ENCODE data around the gene SLFN12L.
"Not testable (repeated sequence)": the region's sequence is repeated elsewhere in the genome, so short reads cannot be mapped to it uniquely, and the experiment has no call there.

SLFN12L gene

DNA sequence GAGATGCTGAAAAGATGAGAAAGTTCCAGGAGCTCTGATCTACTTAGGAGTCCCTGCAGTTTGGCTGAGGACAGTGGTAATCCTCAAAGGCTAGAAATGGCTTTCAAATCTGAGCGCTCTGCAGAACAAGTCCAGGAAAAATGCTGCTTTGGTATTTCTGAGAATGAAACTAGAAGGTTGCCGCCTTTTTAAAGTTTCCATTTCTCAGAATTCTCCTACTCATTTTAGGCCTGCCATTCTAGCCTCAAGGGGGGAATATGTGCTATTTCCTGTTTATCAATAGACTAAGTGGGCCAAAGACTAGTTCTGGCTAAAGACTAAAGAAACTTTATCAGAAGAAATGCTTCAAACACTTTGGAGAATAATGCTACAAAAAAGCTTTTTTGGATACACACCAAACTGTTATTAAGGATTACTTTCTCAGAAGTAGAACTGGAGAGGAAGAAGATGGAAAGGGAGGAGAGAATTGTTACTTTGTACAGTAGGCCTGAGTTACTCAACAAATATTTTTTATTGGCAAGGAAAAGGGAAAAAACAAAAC lies at the start of gene SLFN12L:
TSS of gene SLFN12L (minus strand) at position 78 of the 541 bp plus-strand sequence. CDS start 15,314 bp downstream, outside the sequence.
- in situ Hi-C loops (cut with HindIII; ENCODE audit: low sequenced_read_pairs) = no loop called here

DNA sequence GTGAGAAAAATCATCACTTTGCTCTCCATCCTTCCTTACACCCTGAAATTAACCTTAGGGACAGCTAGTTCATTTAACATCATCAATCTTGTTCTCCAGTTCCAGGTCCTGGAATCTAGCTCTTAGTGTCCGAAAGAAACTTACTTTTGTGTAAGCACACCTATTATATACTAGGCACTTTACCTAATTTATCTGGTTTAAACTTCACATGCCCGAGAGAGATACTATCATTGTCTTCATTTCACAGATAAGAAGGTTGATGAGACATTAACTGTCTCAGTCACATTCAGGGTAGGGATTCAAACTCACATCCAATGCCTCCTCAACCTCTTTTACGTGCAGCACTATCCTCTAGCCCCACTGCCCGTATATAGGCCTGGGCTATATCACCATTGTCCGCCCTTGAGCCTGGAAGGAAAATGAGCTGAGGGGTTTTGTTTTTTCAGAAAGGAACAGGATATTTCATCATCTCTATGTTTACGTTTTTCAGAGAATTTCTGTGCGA lies 49.1 kb upstream of the SLFN12L start:
- in situ Hi-C loops (cut with HindIII; ENCODE audit: low sequenced_read_pairs) = no loop called here

DNA sequence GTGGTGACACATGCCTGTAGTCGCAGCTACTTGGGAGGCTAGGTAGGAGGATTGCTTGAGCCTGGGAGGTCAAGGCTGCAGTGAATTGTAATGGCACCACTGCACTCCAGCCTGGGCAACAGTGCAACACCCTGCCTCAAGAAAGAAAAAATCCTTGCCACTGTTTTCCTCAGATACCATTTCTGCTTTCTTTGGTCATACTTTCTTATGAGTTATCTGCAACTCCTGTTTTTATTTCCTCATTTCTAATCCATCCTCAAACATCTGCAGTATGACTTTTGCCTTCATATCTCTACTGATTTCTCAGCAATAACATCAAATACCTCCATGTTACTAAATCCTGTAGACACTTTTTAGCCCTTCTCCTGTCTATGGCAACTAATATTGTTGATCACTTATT lies 46.6 kb upstream of the SLFN12L start:
- in situ Hi-C loops (cut with HindIII; ENCODE audit: low sequenced_read_pairs) = no loop called here

DNA sequence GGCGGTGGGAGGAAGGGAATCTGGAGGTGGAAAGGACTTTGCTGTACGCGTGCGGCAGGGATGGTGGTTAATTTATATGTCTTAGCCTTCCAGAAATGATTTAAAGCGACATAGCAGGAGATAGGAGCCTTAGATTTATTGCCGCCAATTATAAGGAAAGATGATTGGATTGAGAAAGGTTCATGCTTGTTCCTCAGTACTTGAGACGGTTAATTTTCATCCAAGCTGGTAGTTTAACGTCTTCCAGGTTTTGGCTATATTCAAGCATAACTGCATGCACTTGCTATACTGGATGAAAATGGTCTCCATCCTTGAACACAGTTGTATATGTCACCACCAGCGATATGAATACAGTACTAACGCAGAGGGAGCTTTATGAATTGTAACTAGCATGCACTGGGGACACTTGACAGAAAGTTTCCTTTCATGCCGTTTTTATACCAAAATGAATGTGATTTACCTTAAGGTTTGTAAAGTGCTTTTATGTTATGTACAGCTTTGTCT lies 41.5 kb upstream of the SLFN12L start:
- in situ Hi-C loops (cut with HindIII; ENCODE audit: low sequenced_read_pairs) = no loop called here

DNA sequence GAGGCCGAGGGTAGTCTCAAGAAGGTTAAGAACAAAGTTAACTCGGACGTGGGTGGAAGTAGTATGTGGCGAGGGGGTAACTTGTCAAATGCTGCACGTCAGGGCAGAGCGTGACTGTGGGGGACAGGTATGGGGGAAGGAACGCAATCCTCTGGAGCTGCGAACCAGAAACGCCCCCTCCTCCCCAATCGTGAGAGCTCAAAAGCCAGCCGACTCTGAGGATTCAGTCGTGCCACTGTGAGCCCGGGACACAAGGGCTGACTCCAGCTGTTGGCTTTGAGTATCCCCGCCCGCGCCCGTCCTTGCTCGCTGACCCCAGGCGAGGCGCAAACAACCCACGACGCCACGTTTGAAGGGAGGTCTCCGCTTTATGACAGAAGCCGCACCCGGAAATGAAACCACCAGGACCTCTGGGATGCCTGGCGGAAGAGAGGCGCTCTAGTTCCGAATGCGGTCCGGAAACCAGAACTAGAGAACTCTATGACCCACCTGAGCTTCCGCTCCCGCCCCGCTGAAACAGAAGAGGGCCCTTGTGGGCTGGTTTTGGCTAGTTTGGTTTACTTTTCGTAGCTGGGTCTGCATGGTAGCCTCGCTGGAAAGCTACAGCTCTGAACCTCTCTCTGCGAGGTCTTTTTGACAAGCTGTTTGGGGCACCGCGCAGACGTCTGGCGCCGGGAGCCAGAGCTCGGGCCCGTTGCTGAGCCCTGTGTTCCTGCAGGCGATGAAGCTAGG lies 40.9 kb upstream of the SLFN12L start, which contains the start of gene PEX12:
TSS of gene PEX12 (minus strand) at position 375 of the 732 bp plus-strand sequence. CDS start 550 bp downstream, outside the sequence.
- in situ Hi-C loops (cut with HindIII; ENCODE audit: low sequenced_read_pairs) = no loop called here

DNA sequence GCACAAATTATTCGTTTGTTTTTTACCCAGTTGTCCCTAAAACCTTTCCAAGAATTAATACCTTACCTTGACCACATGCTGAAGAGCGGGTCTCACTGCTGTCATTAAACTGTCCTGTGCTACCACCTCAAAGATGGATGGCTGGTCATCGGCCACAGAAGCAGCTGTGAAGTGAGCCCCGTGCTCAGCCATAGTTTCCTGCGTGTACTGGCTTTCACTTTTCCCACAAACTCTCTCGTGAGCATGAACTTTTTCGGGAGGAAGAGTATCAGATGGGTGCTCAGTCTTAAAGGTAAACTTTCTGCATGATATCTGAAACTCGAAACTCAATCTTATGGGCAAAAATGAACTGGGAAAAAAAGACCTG lies 40.3 kb upstream of the SLFN12L start:
- in situ Hi-C loops (cut with HindIII; ENCODE audit: low sequenced_read_pairs) = no loop called here

DNA sequence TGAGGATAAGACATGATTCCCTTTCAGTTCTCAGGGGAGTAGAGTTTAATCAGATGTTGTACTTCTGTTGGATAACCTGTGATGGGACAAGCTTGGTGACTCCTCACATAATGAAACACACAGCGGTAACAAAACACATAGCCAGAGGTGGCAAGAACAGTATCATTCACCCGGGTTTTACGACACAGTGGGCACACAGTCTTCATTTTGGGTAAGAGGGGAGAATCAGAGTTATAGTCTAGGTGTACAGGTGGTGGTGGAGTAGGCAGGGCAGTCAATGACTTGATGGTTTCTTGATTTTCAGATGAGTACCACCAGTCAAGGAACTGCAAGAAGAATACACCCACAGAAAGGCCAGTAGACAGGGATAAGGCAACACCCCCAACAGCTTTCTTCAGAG lies 38.3 kb upstream of the SLFN12L start:
- in situ Hi-C loops (cut with HindIII; ENCODE audit: low sequenced_read_pairs) = no loop called here

DNA sequence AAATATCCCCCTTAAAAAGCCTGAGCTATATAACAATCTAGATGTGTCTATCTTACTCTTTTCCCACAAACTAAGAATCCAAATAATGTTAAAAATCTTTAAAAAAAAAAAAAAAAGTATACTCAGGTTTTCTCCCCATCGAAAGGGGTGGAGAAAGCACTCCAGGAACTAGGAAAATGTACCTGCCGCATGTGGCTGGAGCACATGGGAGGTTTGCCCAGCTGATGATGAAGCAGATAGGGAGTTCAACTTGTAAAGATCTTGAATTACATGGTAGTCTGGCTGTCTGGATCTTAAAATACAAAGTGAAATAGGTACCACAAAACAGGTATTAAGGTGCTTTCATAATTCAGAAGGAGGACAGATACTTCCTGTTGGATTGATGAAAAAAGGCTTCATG lies 31.9 kb upstream of the SLFN12L start:
- in situ Hi-C loops (cut with HindIII; ENCODE audit: low sequenced_read_pairs) = no loop called here

DNA sequence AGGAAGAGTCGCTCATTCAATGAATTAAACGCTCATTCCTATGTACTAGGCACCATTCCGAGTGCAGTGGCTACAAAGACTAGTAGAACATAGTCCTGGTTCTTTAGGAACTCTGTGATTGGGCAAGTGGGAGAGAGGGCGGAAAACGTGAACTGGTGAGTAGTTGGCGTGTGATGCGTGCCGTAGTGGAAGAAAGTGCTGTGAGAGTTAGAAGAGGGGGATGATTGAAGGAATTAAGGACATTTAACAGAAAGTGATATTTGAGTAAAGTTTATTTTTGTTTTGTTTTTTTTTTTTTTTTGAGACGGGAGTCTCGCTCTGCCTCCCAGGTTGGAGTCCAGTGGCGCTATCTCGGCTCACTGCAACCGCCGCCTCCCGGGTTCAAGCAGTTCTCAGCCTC lies 31.1 kb upstream of the SLFN12L start:
- in situ Hi-C loops (cut with HindIII; ENCODE audit: low sequenced_read_pairs) = no loop called here

DNA sequence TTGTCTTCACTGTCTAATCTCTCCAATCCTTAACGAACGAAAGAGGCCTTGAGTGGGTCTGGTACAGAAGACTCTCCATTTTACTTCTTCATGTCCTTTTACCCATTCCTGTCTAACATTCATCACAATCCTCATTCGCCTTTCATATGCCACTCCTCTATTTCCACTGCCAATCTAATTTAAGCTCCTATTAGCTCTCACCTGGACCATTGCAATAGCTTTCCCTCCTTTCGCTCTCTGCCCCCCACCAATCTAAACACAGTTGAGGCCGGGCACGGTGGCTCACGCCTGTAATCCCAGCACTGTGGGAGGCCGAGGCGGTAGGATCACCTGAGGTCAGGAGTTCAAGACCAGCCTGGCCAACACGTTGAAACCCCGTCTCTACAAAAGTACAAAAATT lies 29.5 kb upstream of the SLFN12L start:
- in situ Hi-C loops (cut with HindIII; ENCODE audit: low sequenced_read_pairs) = no loop called here

DNA sequence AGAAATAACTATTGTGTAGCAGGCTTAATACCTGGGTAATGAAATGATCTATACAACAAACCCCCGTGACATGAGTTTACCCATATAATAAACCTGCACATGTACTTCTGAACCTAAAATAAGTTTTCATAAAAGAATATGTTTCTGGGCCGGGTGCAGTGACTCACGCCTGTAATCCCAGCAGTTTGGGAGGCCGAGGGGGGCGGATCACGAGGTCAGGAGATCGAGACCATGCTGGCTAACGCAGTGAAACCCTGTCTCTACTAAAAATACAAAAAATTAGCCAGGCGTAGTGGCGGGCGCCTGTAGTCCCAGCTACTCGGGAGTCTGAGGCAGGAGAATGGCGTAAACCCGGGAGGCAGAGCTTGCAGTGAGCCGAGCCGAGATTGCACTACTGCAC lies 25.7 kb upstream of the SLFN12L start:
- in situ Hi-C loops (cut with HindIII; ENCODE audit: low sequenced_read_pairs) = not testable (repeated sequence)

DNA sequence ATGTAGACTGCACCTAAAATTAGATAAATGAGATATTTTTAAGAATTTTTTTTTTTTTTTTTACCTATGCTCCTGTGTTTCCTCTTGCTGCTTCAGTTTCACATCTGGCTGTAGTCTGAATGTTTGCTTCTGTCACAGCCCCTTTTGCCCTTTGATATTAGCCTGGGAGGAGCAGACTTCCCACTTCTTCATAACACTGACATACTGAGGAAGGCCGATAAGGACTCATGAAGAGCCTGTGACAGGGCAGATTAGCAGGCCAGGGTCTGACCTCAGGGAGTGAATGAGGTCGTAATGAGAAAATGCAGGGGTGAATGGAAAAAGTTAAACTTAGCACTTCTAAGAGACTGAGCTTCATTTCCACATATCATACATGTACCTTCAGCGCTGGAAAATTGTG lies 23.2 kb upstream of the SLFN12L start, which contains the start of gene SLFN14:
TSS of gene SLFN14 (minus strand) at position 117 of the 400 bp plus-strand sequence. CDS start 2,757 bp downstream, outside the sequence.
- in situ Hi-C loops (cut with HindIII; ENCODE audit: low sequenced_read_pairs) = no loop called here

DNA sequence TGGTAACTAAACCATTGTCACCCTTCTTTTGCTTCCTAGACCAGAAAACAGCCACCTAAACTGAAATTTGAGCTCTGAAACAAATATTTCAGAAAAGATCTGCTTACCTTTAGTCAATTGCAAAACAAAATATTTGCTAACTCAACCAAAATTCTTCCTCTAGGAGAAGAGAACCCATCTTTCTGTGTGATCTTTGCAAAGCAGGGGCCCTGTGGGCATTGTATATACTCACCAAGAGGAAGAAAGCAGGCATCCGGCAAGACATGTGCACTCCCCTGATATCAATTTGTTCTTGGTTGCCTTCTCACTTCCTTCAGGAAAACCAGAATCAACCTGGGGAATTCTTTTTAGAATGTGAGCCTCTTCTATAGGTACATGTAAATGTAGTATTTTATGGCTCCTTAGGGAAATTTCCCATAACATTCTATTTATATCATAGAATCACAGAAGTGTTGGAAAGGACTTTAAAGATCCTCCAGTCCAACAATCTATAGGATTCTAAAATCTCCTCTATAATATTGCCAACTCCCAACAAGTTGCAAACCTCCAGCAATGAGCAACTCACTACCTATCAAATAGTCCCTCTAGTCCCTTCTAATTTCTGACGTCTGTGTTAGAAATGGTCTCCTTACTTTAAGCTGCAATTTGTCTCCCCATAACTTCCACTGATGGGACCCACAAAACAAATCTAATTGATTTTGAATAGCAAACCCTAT lies 22.2 kb upstream of the SLFN12L start:
- in situ Hi-C loops (cut with HindIII; ENCODE audit: low sequenced_read_pairs) = no loop called here

DNA sequence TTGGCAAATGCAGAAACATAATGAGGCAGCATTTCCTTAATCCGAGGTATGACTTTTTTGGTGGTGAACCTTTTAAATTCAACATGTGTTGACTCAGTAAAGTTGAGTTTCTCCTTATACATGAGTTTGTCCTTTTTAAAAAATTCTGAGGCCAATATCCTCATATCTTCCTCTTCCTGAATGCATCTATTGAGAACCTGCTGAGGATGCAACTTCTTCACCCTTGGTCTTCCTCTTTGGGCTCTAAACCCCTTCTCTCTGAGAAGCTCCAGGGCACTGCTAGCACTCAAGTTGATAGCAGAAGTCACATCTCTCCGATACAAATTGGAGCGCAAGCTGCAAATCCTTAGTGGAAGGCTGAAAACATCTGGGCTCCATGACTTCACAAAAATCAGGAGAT lies 19.9 kb upstream of the SLFN12L start:
- in situ Hi-C loops (cut with HindIII; ENCODE audit: low sequenced_read_pairs) = no loop called here

DNA sequence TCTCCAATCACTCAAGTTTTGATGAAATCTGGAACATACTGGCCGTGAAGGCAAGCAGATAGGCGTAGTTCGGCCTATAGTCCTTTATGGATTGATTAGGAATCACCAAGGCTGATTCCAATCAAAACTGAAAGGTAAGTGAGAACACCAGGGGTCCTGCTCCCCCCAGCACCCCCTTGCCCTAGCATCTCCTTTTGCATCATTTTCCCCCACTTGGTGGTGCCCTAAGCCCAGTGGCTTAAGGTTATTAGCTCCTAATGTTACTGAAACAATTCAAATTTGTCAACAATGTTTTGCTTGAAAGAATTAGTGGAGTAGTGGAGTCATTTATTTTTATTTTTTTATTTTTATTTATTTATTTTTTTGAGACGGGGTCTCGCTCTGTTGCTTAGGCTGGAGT lies 18.2 kb upstream of the SLFN12L start:
- in situ Hi-C loops (cut with HindIII; ENCODE audit: low sequenced_read_pairs) = no loop called here

DNA sequence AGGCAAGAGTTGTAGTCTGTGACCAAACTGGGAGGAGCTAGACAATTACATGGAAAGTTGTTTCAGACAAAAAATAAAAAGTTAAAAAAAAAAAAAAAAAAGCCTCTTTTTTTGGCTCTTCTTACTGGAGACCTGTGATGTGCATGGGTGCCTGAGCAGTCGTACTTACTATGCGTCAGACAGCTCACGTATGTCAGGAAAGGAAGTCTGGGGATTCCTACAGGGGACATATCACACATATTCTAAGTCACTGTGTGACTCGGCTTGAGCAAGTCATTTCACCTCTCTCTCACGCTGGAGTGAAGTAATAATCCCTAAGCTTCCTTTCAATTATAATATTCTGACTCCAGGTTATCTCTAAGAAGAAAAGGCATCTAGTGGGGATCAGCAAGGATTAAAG lies 17.2 kb upstream of the SLFN12L start:
- in situ Hi-C loops (cut with HindIII; ENCODE audit: low sequenced_read_pairs) = no loop called here

DNA sequence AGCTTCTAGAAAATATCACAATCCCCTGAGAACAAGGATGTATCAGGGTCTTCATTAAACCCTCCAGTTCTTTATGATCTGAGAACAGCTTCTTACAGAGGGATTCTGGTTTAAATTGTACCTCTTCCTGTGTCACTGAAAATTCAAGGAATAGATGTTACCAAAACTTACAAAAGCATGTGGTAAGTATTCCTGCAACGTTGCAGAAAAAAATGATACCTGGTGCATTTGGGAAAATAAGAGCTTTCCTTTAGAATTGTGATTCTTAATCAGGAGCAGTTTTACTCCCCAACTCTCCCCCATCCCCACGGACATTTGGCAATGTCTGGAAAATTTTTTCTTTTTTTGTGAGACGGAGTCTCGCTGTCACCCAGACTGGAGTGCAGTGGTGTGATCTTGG lies 15.8 kb upstream of the SLFN12L start:
- in situ Hi-C loops (cut with HindIII; ENCODE audit: low sequenced_read_pairs) = no loop called here

DNA sequence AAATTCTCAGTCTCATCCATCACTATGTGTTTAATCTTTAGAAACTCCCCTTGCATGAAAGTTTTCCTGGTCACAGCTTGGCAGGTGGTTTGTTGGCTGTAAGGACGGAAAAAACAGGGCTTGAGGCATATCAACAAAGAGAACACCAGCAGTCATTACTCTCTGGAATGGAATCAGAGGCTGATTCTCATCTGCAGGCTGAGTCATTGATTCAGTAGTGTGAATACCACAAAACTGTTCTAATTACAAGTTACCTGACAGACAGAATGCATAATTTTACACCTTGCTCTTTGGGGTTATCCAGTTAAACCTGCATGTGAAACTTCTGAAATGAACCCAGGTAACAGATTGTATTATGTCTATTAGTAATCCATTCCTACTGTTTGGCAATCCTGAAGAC lies 11.5 kb upstream of the SLFN12L start:
- in situ Hi-C loops (cut with HindIII; ENCODE audit: low sequenced_read_pairs) = no loop called here

DNA sequence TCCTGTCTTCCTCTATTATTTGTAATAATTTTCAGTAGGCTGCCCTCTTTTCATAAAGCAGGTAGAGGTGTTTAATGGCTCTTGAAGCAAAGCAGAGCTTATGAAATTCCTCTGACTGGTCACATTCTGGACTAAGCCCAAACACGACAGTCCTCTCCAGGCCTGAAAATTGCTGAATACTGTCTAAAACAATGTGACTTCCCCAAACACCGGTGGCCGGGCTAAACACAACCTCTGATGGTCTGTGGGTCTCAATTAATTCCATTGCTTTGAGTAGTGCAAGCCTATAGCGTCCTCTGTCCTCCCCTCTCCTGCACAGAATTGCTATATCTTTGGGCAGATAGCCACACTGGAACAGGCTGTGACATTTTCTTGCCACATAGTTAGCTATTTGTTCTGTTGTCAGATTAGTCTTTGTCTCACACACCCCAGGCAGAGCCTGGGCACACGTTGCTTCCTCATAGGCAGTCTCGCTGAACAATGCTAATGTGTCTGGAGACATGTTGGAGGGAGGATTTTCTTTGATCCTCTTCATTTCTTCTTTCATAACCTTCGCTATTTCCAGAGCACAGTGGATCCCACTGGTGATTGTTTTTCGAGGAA lies 10.8 kb upstream of the SLFN12L start:
- in situ Hi-C loops (cut with HindIII; ENCODE audit: low sequenced_read_pairs) = no loop called here

DNA sequence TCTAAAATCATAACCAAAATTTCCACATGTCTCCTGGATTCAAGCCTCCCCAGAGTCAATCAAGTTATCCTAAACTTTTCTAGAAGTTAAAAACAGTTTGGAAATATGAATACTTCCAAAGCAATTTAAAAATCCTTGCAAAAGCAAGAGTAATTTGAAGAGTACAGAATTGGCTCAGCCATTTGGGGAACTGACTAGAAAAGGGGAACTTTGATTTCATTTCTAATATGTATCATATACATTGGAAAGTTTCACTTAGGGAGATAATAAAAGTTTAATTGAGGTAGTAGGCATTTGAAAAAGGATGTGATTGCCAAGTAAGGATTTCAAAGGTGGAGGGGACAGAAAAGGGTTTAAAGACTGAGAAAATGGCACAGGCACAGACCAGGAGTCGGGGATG lies 9.0 kb upstream of the SLFN12L start:
- in situ Hi-C loops (cut with HindIII; ENCODE audit: low sequenced_read_pairs) = no loop called here

DNA sequence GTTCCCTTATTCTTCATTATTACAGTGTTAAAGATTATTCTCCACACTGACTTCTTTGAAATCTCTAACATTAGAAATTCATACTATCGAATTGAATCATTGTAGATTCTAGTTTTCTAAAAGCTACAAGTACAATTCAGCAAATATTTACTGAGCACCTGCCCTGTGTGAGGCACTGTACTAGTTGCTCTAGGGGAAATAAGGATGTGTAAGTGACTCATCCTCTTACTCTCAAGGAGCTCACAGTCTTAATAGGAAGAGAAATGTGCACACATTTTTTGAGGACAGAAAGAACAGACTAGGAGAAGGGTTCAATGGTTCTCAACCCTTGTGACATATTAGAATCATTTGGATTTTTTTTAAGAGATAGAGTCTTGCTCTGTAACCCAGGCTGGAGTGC lies 7.7 kb upstream of the SLFN12L start:
- in situ Hi-C loops (cut with HindIII; ENCODE audit: low sequenced_read_pairs) = no loop called here

Data from DLD1 (cell line).